Omental fat pad (tissue), 4 donors: Measurements from ENCODE around the gene PLA2G2D. TPM values are rescaled to one million over a fixed set of nuclear protein-coding genes. Genes with fewer than 3 reads are reported as not detected.
"Not testable (repeated sequence)": the region's sequence is repeated elsewhere in the genome, so short reads cannot be mapped to it uniquely, and the experiment has no call there.

Experiments
- ATAC-seq: fragments of 150-250 bp; one replicate; pipeline ENCODE4 v1.9.1; 2016; ENCODE audit warnings: mild to moderate bottlenecking, moderate library complexity; ENCODE audit not compliant: low FRiP score
- DNase-seq: peaks from one replicate; pipeline ENCODE4 v3.0.0-alpha.2; 2019; ENCODE audit warnings: low spot score
- total RNA-seq, 4 donors: library from RNA; depleted of rRNA; stranded (reverse); fragments of >200 nt; gene quantifications; one replicate each; pipeline ENCODE4 v1.1.0, GENCODE V29; 2016
- TF ChIP-seq, protein P1 (sequence below), 3 donors: fragments of 450-650 bp; IDR thresholded peaks; one replicate each; pipeline ENCODE4 v1.5.1; 2016 to 2017; ENCODE audit warnings: antibody characterized with exemption in 3 of 3, mild to moderate bottlenecking in 3 of 3, moderate library complexity in 2 of 3

The PLA2G2D gene
- total RNA-seq, 4 donors from 2014 or later = not detected

DNA sequence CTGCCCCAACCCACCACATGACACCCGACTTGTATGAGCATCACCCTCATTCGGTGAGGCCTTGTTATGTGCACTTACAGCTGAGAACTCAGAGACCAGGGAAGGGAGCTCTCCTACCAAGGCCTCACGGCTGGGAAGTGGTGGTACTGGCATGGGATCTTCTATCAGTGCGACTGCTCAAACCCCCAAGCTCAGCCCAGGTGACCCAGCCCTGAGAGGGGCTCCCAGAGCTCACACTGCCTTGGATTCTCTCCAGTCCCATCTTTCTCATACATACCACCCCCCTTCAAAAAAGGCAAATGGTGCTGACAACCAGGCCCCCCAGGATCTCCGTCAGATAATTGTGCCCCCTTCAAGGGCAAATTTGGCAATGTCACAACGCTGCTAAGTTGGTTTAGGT is 19.0 kb upstream of the PLA2G2D start:
- no peak for ATAC-seq
- TF ChIP-seq, protein P1, sequence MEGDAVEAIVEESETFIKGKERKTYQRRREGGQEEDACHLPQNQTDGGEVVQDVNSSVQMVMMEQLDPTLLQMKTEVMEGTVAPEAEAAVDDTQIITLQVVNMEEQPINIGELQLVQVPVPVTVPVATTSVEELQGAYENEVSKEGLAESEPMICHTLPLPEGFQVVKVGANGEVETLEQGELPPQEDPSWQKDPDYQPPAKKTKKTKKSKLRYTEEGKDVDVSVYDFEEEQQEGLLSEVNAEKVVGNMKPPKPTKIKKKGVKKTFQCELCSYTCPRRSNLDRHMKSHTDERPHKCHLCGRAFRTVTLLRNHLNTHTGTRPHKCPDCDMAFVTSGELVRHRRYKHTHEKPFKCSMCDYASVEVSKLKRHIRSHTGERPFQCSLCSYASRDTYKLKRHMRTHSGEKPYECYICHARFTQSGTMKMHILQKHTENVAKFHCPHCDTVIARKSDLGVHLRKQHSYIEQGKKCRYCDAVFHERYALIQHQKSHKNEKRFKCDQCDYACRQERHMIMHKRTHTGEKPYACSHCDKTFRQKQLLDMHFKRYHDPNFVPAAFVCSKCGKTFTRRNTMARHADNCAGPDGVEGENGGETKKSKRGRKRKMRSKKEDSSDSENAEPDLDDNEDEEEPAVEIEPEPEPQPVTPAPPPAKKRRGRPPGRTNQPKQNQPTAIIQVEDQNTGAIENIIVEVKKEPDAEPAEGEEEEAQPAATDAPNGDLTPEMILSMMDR (IDR thresholded peaks at IDR 0.05) = no peak
- DNase-seq = no peak

DNA sequence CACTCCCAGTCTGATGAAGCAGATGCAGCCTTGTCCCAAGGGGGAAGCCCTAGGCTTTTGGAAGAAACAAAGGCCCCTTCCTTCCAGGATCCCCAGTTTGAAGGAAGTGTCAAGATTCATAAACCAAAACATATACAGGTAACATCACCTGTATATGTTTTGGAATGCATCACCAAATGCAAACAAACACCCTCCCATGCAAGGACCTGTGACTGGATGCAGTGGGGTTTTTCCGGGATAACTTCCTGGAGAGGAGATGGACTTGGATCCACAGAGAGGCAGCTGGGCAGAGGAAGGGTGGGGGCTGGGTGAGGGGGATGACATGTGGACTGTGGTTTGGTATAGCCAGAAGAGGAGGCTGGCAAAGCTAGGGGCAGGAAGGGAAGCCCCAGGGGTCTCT is 18.3 kb upstream of the PLA2G2D start:
- ATAC-seq (no peak), DNase-seq (no peak)
- TF ChIP-seq, protein P1 (IDR thresholded peaks at IDR 0.05) = no peak

DNA sequence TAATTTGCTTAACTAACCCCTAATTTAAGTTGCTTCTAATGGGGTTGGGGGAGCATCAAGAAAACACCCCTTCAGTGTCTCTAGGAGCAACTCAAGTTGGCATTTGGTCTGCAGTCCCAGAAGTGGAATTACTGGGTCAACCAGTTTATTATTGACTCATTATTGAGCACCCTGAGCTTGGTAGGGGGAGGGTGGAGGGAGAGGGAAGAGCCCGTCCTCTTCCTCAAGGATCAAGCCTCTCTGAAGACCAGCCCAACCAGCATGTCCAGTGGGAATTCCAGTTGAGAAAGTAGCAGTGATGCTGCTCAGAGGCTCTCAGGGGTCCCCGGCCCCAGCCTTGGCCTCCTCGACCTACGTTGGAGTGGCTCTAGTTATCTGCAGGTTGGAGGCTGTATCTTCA is 17.7 kb upstream of the PLA2G2D start:
- TF ChIP-seq, protein P1 (IDR thresholded peaks at IDR 0.05) = no peak
- ATAC-seq (no peak), DNase-seq (no peak)

DNA sequence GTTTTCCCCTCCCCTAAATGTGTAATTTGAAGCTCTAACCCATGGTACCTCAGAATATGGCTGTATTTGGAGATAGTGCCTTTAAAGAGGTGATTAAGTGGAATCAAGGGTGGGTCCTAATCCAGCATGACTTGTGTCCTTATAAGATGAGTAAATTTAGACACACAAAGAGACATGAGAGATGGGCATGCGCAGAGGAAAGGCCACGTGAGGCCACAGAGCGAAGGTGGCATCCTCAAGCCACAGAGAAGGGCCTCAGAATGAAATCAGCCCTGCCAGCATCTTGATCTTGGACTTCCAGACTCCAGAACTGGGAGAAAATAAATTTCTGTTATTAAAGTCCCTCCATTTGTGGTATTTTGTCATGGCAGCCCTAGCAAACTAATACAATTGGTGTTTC is 16.9 kb upstream of the PLA2G2D start:
- TF ChIP-seq, protein P1 (IDR thresholded peaks at IDR 0.05) = no peak
- ATAC-seq (no peak), DNase-seq (no peak)

DNA sequence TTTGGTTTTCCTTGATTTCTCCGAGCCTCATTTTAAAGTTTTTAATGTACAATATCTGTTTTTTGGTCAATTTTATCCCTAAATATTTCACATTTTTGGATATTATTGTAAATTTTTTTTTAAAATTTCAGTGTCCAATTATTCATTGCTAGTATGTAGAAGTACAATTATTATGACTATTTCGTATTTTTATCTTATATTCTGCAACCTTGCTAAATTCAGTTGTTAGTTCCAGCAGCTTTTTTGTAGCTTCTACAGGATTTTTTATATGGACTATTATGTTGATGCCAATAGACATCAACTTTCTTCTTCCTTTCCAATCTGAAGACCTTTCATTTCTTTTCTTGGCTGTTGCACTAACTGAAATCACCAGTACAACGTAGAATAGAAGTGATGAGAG is 15.7 kb upstream of the PLA2G2D start:
- TF ChIP-seq, protein P1 (IDR thresholded peaks at IDR 0.05) = no peak
- ATAC-seq (no peak), DNase-seq (no peak)

DNA sequence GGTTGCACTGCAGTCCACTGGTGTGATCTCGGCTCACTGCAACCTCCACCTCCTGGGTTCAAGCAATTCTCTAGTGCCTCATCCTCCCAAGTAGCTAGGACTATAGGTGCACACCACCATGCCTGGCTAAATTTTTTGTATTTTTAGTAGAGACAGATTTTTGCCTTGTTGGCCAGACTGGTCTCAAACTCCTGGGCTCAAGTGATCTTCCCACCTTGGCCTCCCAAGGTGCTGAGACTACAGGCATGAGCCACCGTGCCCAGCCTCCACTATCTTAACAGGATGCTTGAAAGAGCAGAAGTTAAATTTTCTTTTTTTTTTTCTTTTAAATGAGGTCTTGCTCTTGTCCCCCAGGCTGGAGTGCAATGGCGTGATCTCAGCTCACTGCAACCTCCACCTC is 11.2 kb upstream of the PLA2G2D start:
- not testable (repeated sequence) for ATAC-seq, DNase-seq

DNA sequence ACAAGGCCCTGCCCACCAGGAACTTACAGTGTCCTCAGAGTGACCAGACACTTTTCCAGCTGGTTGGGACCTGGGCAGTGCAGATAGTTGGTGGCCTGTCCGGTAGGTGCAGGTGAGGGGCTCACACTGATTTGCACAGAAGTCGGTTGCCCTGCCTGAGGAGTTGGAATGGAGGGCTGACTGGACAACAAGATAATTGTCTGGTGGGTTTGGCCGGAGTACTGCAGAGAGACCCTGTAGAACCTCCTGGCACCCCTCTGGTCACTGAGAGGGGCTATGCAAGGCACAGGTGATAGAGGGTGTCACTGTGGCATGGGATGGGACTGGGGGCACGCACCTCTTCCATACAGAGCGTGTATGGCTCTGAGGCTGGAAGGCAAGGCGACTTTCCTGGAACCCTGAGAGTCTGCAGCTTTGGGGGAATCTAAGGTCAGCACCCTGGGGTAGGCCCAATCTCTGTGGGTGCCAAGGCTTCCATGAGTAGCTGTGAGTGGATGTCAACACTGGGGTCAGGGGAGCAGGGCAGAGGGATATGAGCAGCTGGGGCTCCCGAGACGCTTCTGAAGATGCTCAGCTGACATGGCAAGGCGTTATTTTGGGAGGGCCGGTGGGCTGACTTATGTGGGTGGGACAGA is 7.6 kb upstream of the PLA2G2D start:
- no peak for DNase-seq
- ATAC-seq = no peak
- TF ChIP-seq, protein P1 (IDR thresholded peaks at IDR 0.05) = no peak
